Vagina (tissue), 2 donors: ENCODE data around the gene PSMD6.

Source experiments
- CTCF ChIP-seq, 3 experiments: fragments of 450-650 bp in 2 of 3; fragments of 200-600 bp in 1 of 3; sonication (generic) in 1 of 3; IDR thresholded peaks; one replicate each; pipeline ENCODE4 v1.5.1; 2017 to 2019; ENCODE audit warnings: antibody characterized with exemption in 3 of 3, mild to moderate bottlenecking in 2 of 3, moderate library complexity in 2 of 3
- POLR2A ChIP-seq, 2 donors: fragments of 450-650 bp; IDR thresholded peaks; one replicate each; pipeline ENCODE4 v1.6.1; 2017; ENCODE audit warnings: antibody characterized with exemption in 2 of 2, mild to moderate bottlenecking in 2 of 2, moderate library complexity in 2 of 2

- TF ChIP-seq CTCF (IDR thresholded peaks at IDR 0.05) (no peak), POLR2A (IDR thresholded peaks at IDR 0.05) (no peak)
Observed at GRCh38 chr3:63998852-63999754, 24.2 kb downstream of the PSMD6 start.
